Neutrophil (primary cell): Measurements from ENCODE around the gene MCUR1.

Experiments used
- H3K27ac ChIP-seq: fragments of 200-600 bp; sonication (generic); 2 replicates; pipeline ENCODE4 v1.5.1; 2016; ENCODE audit warnings: mild to moderate bottlenecking, moderate library complexity
- H3K27me3 ChIP-seq: fragments of 200-600 bp; sonication (generic); 2 replicates; pipeline ENCODE4 v1.6.0; 2016; ENCODE audit warnings: mild to moderate bottlenecking
- H3K36me3 ChIP-seq: fragments of 200-600 bp; sonication (generic); 2 replicates; pipeline ENCODE4 v1.5.1; 2017
- H3K4me1 ChIP-seq, 2 experiments: fragments of 200-600 bp in 1 of 2; sonication (generic) in 1 of 2; 1 replicate in 1 of 2; 2 replicates in 1 of 2; pipeline versions ENCODE4 v1.5.1 to v1.6.1; 2013 to 2016; ENCODE audit warnings: low read depth in 1 of 2, low read length in 1 of 2, mild to moderate bottlenecking in 1 of 2, moderate library complexity in 1 of 2; ENCODE audit not compliant: control insufficient read depth in 1 of 2, insufficient read depth in 1 of 2
- H3K4me3 ChIP-seq, 2 experiments: fragments of 200-600 bp in 1 of 2; sonication (generic) in 1 of 2; 1 replicate in 1 of 2; 2 replicates in 1 of 2; pipeline ENCODE4 v1.5.1; 2013 to 2016; ENCODE audit warnings: low read depth in 1 of 2, low read length in 1 of 2, mild to moderate bottlenecking in 1 of 2, moderate library complexity in 1 of 2
- H3K9me3 ChIP-seq: fragments of 200-600 bp; sonication (generic); 2 replicates; pipeline ENCODE4 v1.5.1; 2016
- TF ChIP-seq, protein P1 (sequence below): fragments of 200-600 bp; sonication (generic); IDR thresholded peaks from 2 replicates; pipeline ENCODE4 v1.5.1; 2016; ENCODE audit warnings: antibody characterized with exemption

Gene MCUR1

GRCh38 chr6:13769655-13770053, 44.7 kb downstream of the MCUR1 start:
- no peaks in the 10 kb centered on the region for H3K9me3 ChIP-seq
- peaks cover 7% of the 10 kb centered on the region in 2 experiments for H3K4me1 ChIP-seq
- H3K27me3 ChIP-seq, result peaks cover 20% of the 10 kb centered on the region
- no peak overlapping the region for H3K4me3 ChIP-seq
- TF ChIP-seq, protein P1, sequence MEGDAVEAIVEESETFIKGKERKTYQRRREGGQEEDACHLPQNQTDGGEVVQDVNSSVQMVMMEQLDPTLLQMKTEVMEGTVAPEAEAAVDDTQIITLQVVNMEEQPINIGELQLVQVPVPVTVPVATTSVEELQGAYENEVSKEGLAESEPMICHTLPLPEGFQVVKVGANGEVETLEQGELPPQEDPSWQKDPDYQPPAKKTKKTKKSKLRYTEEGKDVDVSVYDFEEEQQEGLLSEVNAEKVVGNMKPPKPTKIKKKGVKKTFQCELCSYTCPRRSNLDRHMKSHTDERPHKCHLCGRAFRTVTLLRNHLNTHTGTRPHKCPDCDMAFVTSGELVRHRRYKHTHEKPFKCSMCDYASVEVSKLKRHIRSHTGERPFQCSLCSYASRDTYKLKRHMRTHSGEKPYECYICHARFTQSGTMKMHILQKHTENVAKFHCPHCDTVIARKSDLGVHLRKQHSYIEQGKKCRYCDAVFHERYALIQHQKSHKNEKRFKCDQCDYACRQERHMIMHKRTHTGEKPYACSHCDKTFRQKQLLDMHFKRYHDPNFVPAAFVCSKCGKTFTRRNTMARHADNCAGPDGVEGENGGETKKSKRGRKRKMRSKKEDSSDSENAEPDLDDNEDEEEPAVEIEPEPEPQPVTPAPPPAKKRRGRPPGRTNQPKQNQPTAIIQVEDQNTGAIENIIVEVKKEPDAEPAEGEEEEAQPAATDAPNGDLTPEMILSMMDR, result no peak
- H3K27ac ChIP-seq, result no peak overlapping the region
- H3K36me3 ChIP-seq, result no peaks in the 10 kb centered on the region

GRCh38 chr6:13769034-13769654, 45.2 kb downstream of the MCUR1 start:
- no peaks in the 10 kb centered on the region for H3K36me3 ChIP-seq
- H3K4me3 ChIP-seq, result no peak overlapping the region
- H3K27ac ChIP-seq, result no peak overlapping the region
- TF ChIP-seq, protein P1, result no peak
- H3K4me1 ChIP-seq, result peaks cover 7% of the 10 kb centered on the region in 2 experiments
- peaks cover 20% of the 10 kb centered on the region for H3K27me3 ChIP-seq
- H3K9me3 ChIP-seq, result no peaks in the 10 kb centered on the region

GRCh38 chr6:13767121-13767808, 47.1 kb downstream of the MCUR1 start:
- Histone ChIP-seq H3K27me3 (peaks cover 20% of the 10 kb centered on the region), H3K4me1 (peaks cover 15 to 16% of the 10 kb centered on the region in 2 experiments), H3K4me3 (no peak overlapping the region), H3K36me3 (no peaks in the 10 kb centered on the region), H3K27ac (no peak overlapping the region), H3K9me3 (no peaks in the 10 kb centered on the region)
- TF ChIP-seq, protein P1, result no peak

- Histone ChIP-seq H3K27me3 (peaks cover 20% of the 10 kb centered on the region), H3K27ac (no peak overlapping the region), H3K36me3 (no peaks in the 10 kb centered on the region), H3K4me1 (peaks cover 15 to 17% of the 10 kb centered on the region in 2 experiments), H3K4me3 (no peak overlapping the region), H3K9me3 (no peaks in the 10 kb centered on the region)
- TF ChIP-seq, protein P1, result no peak
These were observed 48.1 kb downstream of the MCUR1 start for GRCh38 chr6:13766201-13766634.

GRCh38 chr6:13765570-13765969, 48.8 kb downstream of the MCUR1 start:
- peaks cover 15 to 17% of the 10 kb centered on the region in 2 experiments for H3K4me1 ChIP-seq
- TF ChIP-seq, protein P1, result no peak
- peaks cover 20% of the 10 kb centered on the region for H3K27me3 ChIP-seq
- no peak overlapping the region for H3K4me3 ChIP-seq
- H3K36me3 ChIP-seq, result no peaks in the 10 kb centered on the region
- H3K9me3 ChIP-seq, result no peaks in the 10 kb centered on the region
- H3K27ac ChIP-seq, result no peak overlapping the region
